K562 (cell line): ENCODE results near the gene PRM1. TPM values are rescaled to one million over a fixed set of nuclear protein-coding genes. Genes with fewer than 3 reads are reported as not detected.

ENCODE experiments used
- ATAC-seq: fragments of 200-7000 bp; cut with Tn5 transposase; 3 replicates; pipeline ENCODE4 v1.9.1; 2020; ENCODE audit warnings: moderate library complexity
- BruUV-seq: library from RNA; stranded (reverse); fragments of 400-500 nt; replicated peaks from 2 replicates; lab custom pipeline; 2021; lab: Mats Ljungman, UMichigan
- CTCF ChIA-PET: fragments of 300-600 bp; formaldehyde crosslinking; extraction: SDS; loops from one replicate; lab custom pipeline; 2021; ENCODE audit warnings: low intra/inter-chr PET ratio; lab: Yijun Ruan, JAX
- POLR2A ChIA-PET: fragments of 300-600, 350-650 bp; sonication (Branson Sonifier 250); formaldehyde crosslinking; extraction: SDS; loops from one replicate; lab custom pipeline; 2021; ENCODE audit warnings: antibody characterized with exemption, inconsistent platforms; lab: Yijun Ruan, JAX
- DNase-seq, 4 experiments: peaks; one replicate each; pipeline versions ENCODE4 v3.0.0 to v3.0.0-alpha.2; 2011 to 2018; ENCODE audit warnings: low spot score in 3 of 4, mixed read lengths in 3 of 4; ENCODE audit errors: extremely low read depth in 1 of 4
- FAIRE-seq: peaks from 2 replicates; lab custom pipeline; 2011; peaks lifted over from hg19 to GRCh38; lab: Jason Lieb, UNC
- H2AFZ ChIP-seq: 2 replicates; pipeline ENCODE4 v1.6.0; 2011; ENCODE audit warnings: low read depth, low read length, control low read depth, inconsistent platforms
- H3K27ac ChIP-seq: fragments of 200-600 bp; 3 replicates; pipeline ENCODE4 v1.8.0; 2011; ENCODE audit warnings: low read depth, mild to moderate bottlenecking, control low read depth, inconsistent platforms, low read length, moderate library complexity, mixed read lengths; ENCODE audit errors: extremely low read depth
- H3K27me3 ChIP-seq, 2 experiments: fragments of 300-600 bp in 1 of 2; 2 replicates in 1 of 2; 3 replicates in 1 of 2; pipeline versions ENCODE4 v1.6.0 to v1.8.0; 2011; ENCODE audit warnings: inconsistent platforms in 2 of 2, low read length in 2 of 2, mild to moderate bottlenecking in 1 of 2, mixed read lengths in 1 of 2, moderate library complexity in 1 of 2; ENCODE audit not compliant: control insufficient read depth in 2 of 2, insufficient read depth in 2 of 2
- H3K36me3 ChIP-seq: fragments of 300-600 bp; 3 replicates; pipeline ENCODE4 v1.8.0; 2011; ENCODE audit warnings: mild to moderate bottlenecking, low read length, inconsistent platforms; ENCODE audit not compliant: control insufficient read depth, insufficient read depth
- H3K4me1 ChIP-seq, 2 experiments: fragments of 200-600 bp in 1 of 2; replicated peaks in 1 of 2; 2 replicates in 1 of 2; 3 replicates in 1 of 2; pipeline versions ENCODE4 v1.5.1 to v1.8.0; 2011; ENCODE audit warnings: inconsistent platforms in 2 of 2, low read length in 2 of 2, mild to moderate bottlenecking in 1 of 2, mixed read lengths in 1 of 2, moderate library complexity in 1 of 2; ENCODE audit not compliant: control insufficient read depth in 2 of 2, insufficient read depth in 2 of 2
- H3K4me2 ChIP-seq: 2 replicates; pipeline ENCODE4 v1.6.1; 2011; ENCODE audit warnings: low read length, control low read depth, inconsistent platforms, mixed read lengths; ENCODE audit not compliant: insufficient read depth
- H3K4me3 ChIP-seq: fragments of 200-600 bp; sonication (generic), shearing (Covaris generic); 2 replicates; pipeline ENCODE4 v1.5.1; 2016; ENCODE audit warnings: control low read depth, inconsistent platforms
- H3K79me2 ChIP-seq: fragments of 200-600 bp; 3 replicates; pipeline ENCODE4 v1.8.0; 2011; ENCODE audit warnings: low read length, inconsistent platforms; ENCODE audit not compliant: control insufficient read depth, insufficient read depth
- H3K9ac ChIP-seq, 2 experiments: 2 replicates each; pipeline versions ENCODE4 v1.6.0 to v1.6.1; 2011; ENCODE audit warnings: low read depth in 2 of 2, low read length in 2 of 2, control low read depth in 1 of 2, inconsistent platforms in 1 of 2, mild to moderate bottlenecking in 1 of 2, mixed read lengths in 1 of 2; ENCODE audit not compliant: insufficient read depth in 1 of 2
- H3K9me1 ChIP-seq: one replicate; pipeline ENCODE4 v1.6.0; 2011; ENCODE audit warnings: inconsistent platforms, mild to moderate bottlenecking, low read length, moderate library complexity; ENCODE audit not compliant: control insufficient read depth, insufficient read depth
- H3K9me3 ChIP-seq: replicated peaks from 2 replicates; pipeline ENCODE4 v1.5.1; 2011; ENCODE audit warnings: low read depth, low read length, inconsistent platforms; ENCODE audit not compliant: control insufficient read depth, insufficient read depth
- H4K20me1 ChIP-seq: replicated peaks from 2 replicates; pipeline ENCODE4 v1.6.1; 2011; ENCODE audit warnings: low read length, inconsistent platforms, mixed read lengths; ENCODE audit not compliant: control insufficient read depth, insufficient read depth
- ATF1 ChIP-seq, 2 experiments: fragments of 450-650 bp in 1 of 2; IDR thresholded peaks; 2 replicates each; pipeline ENCODE4 v1.6.1; 2016; ENCODE audit warnings: missing compliant biosample characterization in 1 of 2, missing genetic modification characterization in 1 of 2
- ATF3 ChIP-seq, 2 experiments: fragments of 450-650 bp in 1 of 2; sonication (generic) in 1 of 2; formaldehyde crosslinking in 1 of 2; IDR thresholded peaks in 1 of 2; conservative IDR thresholded peaks in 1 of 2; 2 replicates each; pipeline versions ENCODE4 v1.6.1 to v1.8.1; 2016 to 2023; ENCODE audit warnings: mild to moderate bottlenecking in 2 of 2, moderate library complexity in 2 of 2, inconsistent platforms in 1 of 2, missing genetic modification reagents in 1 of 2
- BHLHE40 ChIP-seq: IDR thresholded peaks from 2 replicates; pipeline ENCODE4 v1.6.1; 2011; ENCODE audit warnings: low read length, improper control_type of control experiment
- CREB3L1 ChIP-seq: fragments of 450-650 bp; IDR thresholded peaks from 2 replicates; pipeline ENCODE4 v1.6.1; 2014; ENCODE audit warnings: low read depth, mild to moderate bottlenecking, moderate library complexity, borderline replicate concordance
- DPF2 ChIP-seq: fragments of 450-650 bp; IDR thresholded peaks from 2 replicates; pipeline ENCODE4 v1.6.1; 2016
- ILK ChIP-seq: fragments of 450-650 bp; IDR thresholded peaks from 2 replicates; pipeline ENCODE4 v1.6.1; 2016; ENCODE audit warnings: missing genetic modification characterization, low read depth, mild to moderate bottlenecking, missing compliant biosample characterization, moderate library complexity, borderline replicate concordance
- IRF9 ChIP-seq: fragments of 450-650 bp; IDR thresholded peaks from 2 replicates; pipeline ENCODE4 v1.6.1; 2016; ENCODE audit warnings: missing biosample characterization, missing genetic modification characterization
- MCM3 ChIP-seq: fragments of 450-650 bp; IDR thresholded peaks from 2 replicates; pipeline ENCODE4 v1.6.1; 2016
- NCOA6 ChIP-seq: fragments of 450-650 bp; IDR thresholded peaks from 2 replicates; pipeline ENCODE4 v1.6.1; 2017; ENCODE audit warnings: mild to moderate bottlenecking
- POLR3A ChIP-seq: IDR thresholded peaks from 2 replicates; pipeline ENCODE4 v1.6.1; 2011; ENCODE audit warnings: borderline replicate concordance, mild to moderate bottlenecking, moderate library complexity; ENCODE audit not compliant: insufficient read length, insufficient read depth; ENCODE audit errors: extremely low read depth
- RREB1 ChIP-seq: fragments of 250-450 bp; sonication (Bioruptor Pico); IDR thresholded peaks from 2 replicates; pipeline ENCODE4 v1.4.0; 2020
- WGBS: fragments of 100-300 bp; shearing (Covaris generic); methylation state at CpG from one replicate; pipeline ENCODE4 v1.1.6; 2016; ENCODE audit warnings: low coverage, mixed read lengths; ENCODE audit not compliant: insufficient coverage; ENCODE audit errors: missing lambda C conversion rate; 5-methylcytosine and 5-hydroxymethylcytosine counted together
- in situ Hi-C: fragments of 300-500 bp; cut with MboI; formaldehyde crosslinking; loops from 4 replicates; pipeline ENCODE4 v1.15.0; 2018; ENCODE audit warnings: inconsistent platforms, mixed read lengths
- intact Hi-C: fragments of 100-400 bp; cut with micrococcal nuclease; formaldehyde crosslinking; loops from 2 replicates; pipeline ENCODE4 v1.14.2; 2022
- polyA plus RNA-seq, 8 experiments: library from polyadenylated mRNA; depleted of rRNA in 4 of 8; stranded (reverse) in 5 of 8; unstranded in 3 of 8; fragments of >200 nt; fragmentation: Nextera tagmentation in 2 of 8; fragmentation: Illumina TruSeq in 1 of 8; extraction: Ambion mirVana in 2 of 8; extraction: Trizol in 1 of 8; gene quantifications; 2 replicates each; pipeline versions ENCODE4 v1.2.1 to v1.2.3, GENCODE V29; 2011 to 2014; ENCODE audit warnings: inconsistent platforms in 1 of 8, missing spikeins in 1 of 8
- total RNA-seq, 7 experiments: library from RNA; depleted of rRNA in 6 of 7; stranded (reverse); fragments of >200 nt in 6 of 7; fragmentation: Illumina TruSeq in 2 of 7; extraction: Trizol in 2 of 7; gene quantifications; 2 replicates each; pipeline versions ENCODE4 v1.2.1 to v1.2.3, GENCODE V29; 2011 to 2021; ENCODE audit warnings: low replicate concordance in 1 of 7

PRM1 gene
- total and polyA plus RNA-seq, 9 of the 15 experiments (the other 6 are each of a cell fraction or from before 2014, with no cell fraction given), result not detected

- POLR2A ChIA-PET, result interaction anchor here (0.6 to 1.6 kb wide), 4 partner anchors 12 to 1207 kb away, joined by 3 read pairs; no protein-coding TSS in a partner anchor
- no peak overlapping the region for H3K4me3 ChIP-seq
- no peak for FAIRE-seq
- no peak for TF ChIP-seq ILK
- no peak for TF ChIP-seq RREB1
- no peak for TF ChIP-seq CREB3L1
- TF ChIP-seq MCM3, result no peak
- TF ChIP-seq DPF2, result no peak
- no peak for TF ChIP-seq ATF3 (IDR thresholded peaks at IDR 0.05)
- TF ChIP-seq ATF3 (CRISPR knock-in tag; conservative IDR thresholded peaks at IDR 0.05), result no peak
- no peak for TF ChIP-seq NCOA6
- TF ChIP-seq IRF9 (tag), result no peak
- no peak for TF ChIP-seq BHLHE40
- TF ChIP-seq POLR3A, result no peak
- no peak for TF ChIP-seq ATF1 (CRISPR knock-in tag; IDR thresholded peaks at IDR 0.05)
- no peak for TF ChIP-seq ATF1 (tag; IDR thresholded peaks at IDR 0.05)
These were observed 3.4 kb downstream of the PRM1 start for GRCh38 chr16:11277607-11278337.

More at GRCh38 chr16:11277607-11278337, 3.4 kb downstream of the PRM1 start:
- no peak overlapping the region for H3K9ac ChIP-seq
- 0 out of 2 replicates have a peak, but pooled peaks cover 2% of the 10 kb centered on the region for H4K20me1 ChIP-seq
- in situ Hi-C loops, result no loop called here
- intact Hi-C loops, result no loop called here
- no peaks in the 10 kb centered on the region for H3K79me2 ChIP-seq
- H3K27ac ChIP-seq, result no peak overlapping the region
- H3K9me1 ChIP-seq, result no peaks in the 10 kb centered on the region
- DNase-seq (no peak), ATAC-seq (no peak)
- H3K4me2 ChIP-seq, result no peak overlapping the region
- no peaks in the 10 kb centered on the region for H3K36me3 ChIP-seq
- 27% methylated on average over 12 of the region's 12 CpGs for WGBS
- H3K9me3 ChIP-seq, result no peaks in the 10 kb centered on the region
- peaks cover 33 to 42% of the 10 kb centered on the region in 2 experiments for H3K27me3 ChIP-seq
- peaks cover 0 to 16% of the 10 kb centered on the region in 2 experiments; a peak in 1 of 5 replicates for H3K4me1 ChIP-seq
- BruUV-seq, result no TSS peak
- no peak overlapping the region for H2AFZ ChIP-seq
- CTCF ChIA-PET, result no interaction called here
